Chondrocyte (in vitro differentiated cells): ENCODE data around the gene MAP2K1. TPM values are rescaled to one million over a fixed set of nuclear protein-coding genes. Genes with fewer than 3 reads are reported as not detected.
"Not testable (repeated sequence)": the region's sequence is repeated elsewhere in the genome, so short reads cannot be mapped to it uniquely, and the experiment has no call there.

Source experiments
- DNase-seq: peaks from one replicate; pipeline ENCODE4 v3.0.0; 2021; ENCODE audit warnings: mixed read lengths, low spot score
- H3K27ac Mint-ChIP-seq: one replicate; pipeline ENCODE4 v1.8.0; 2021; ENCODE audit warnings: mild to moderate bottlenecking, moderate library complexity, mixed read lengths; ENCODE audit not compliant: unreplicated experiment
- H3K27me3 Mint-ChIP-seq: 2 replicates; pipeline ENCODE4 v1.8.0; 2021; ENCODE audit warnings: low read depth, mixed read lengths
- H3K36me3 Mint-ChIP-seq: 2 replicates; pipeline ENCODE4 v1.8.0; 2021; ENCODE audit warnings: low read depth, mixed read lengths
- H3K4me1 Mint-ChIP-seq: 2 replicates; pipeline ENCODE4 v1.8.0; 2021; ENCODE audit warnings: low read depth, mild to moderate bottlenecking, mixed read lengths
- H3K4me3 Mint-ChIP-seq: one replicate; pipeline ENCODE4 v1.8.0; 2021; ENCODE audit warnings: mild to moderate bottlenecking, moderate library complexity, mixed read lengths; ENCODE audit not compliant: unreplicated experiment
- H3K9me3 Mint-ChIP-seq: 2 replicates; pipeline ENCODE4 v1.8.0; 2021; ENCODE audit warnings: low read depth, mixed read lengths
- CTCF ChIP-seq: fragments of 200-600 bp; sonication (generic); IDR thresholded peaks from 2 replicates; pipeline ENCODE4 v1.5.0; 2021; ENCODE audit warnings: antibody characterized with exemption, mild to moderate bottlenecking, moderate library complexity
- total RNA-seq: library from RNA; stranded (reverse); gene quantifications from 3 replicates; pipeline ENCODE4 v1.2.1, GENCODE V29; 2021

MAP2K1 gene
- total RNA-seq, 1 donor from 2014 or later: 49.7 TPM

DNA sequence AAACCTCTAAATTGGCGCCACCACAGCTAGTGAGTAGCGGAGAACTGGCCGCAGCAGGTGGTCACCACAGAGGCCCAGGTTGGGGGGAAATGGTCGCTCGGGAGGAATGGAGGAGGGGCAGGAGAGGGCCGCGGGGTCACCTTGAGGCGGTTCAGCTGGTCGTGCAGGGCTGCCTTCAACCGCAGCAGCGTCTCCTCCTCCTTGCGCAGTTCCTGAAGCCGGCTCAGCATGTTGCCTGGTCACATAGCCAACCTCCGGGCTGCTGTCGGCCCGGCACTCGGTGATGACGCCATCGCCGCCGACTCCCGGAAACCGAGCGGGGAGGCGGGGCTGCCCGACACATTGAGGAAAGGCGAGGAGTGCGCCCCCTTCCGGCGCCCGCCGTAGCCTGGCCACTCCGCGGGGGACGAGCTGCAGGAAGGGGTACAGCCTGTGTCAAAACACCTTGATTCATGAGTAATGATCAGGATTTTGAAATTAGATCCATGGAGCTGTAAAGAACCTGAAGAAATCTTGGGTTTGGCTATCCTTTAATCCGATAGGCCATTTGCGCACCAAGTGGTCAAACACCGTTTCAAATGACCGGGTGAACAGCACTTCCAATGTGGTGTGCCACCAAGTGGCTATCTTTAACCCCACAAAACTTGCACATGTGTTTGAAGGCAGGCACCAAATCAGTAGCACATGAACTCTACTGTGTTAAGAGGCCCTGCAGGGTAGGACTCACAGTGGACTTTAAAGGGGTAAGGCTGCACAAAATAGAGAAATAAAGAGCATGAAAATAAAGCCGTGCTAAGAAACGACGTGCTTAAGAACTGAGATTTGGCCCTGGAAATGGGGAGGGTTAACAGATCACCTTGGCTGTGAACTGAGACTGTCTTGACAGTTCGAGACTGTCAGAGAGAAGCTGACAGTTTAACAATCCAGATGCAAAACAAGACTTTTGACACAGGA lies 111.1 kb downstream of the MAP2K1 start, which contains the start of gene SNAPC5:
Gene SNAPC5, minus strand, starts transcription at position 261 of the 954 bp plus-strand sequence. Its CDS starts 31 bp downstream, at position 230.
- no peaks in the 10 kb centered on the region for H3K27me3 Mint-ChIP-seq
- peaks cover 24% of the 10 kb centered on the region for H3K4me1 Mint-ChIP-seq
- DNase-seq: peak; percentile 97
- peak within 1 kb of the TSS; percentile 90 for H3K4me3 Mint-ChIP-seq
- H3K9me3 Mint-ChIP-seq: no peaks in the 10 kb centered on the region
- TF ChIP-seq CTCF: peak; percentile 99
- peak within 1 kb of the TSS; percentile 92 for H3K27ac Mint-ChIP-seq
- peaks cover 36% of the 10 kb centered on the region for H3K36me3 Mint-ChIP-seq

DNA sequence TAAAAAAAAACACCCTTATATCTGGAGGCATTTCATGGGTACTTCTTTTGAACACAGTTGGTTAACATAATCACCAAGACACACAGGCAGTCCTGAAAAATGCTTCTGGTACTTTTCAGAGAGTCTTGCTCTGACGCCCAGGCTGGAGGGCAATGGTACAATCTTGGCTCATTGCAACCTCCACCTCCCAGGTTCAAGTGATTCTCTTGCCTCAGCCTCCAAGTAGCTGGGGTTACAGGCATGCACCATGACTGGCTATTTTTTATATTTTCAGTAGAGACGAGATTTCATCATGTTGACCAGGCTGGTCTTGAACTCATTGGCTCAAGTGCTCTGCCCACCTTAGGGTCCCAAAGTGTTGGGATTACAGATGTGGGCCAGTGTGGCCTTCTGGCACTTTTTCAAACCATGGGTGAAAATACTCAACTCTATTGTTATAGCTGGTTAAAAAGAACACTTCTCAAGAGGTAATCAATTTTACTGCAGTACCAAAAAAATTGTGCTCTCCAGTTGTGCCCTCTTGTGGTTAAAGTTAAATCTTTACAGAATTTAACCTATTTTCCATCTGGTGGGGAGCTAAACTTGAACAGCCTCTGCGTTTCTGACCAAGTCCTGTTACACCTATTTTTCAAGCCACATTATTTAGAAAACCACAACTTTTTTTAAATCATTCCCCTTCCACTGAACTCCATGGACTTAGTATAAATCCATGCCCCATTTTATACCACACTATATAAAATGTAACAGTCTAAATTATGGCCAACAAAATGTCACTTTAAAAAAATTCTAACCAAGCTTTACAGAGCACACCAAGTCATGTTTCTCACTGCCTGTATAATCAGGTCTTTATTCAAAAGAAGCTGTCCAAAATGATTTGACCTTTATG lies 112.0 kb downstream of the MAP2K1 start:
- H3K27ac Mint-ChIP-seq: peak overlapping the region; percentile 92
- H3K27me3 Mint-ChIP-seq: no peaks in the 10 kb centered on the region
- H3K4me3 Mint-ChIP-seq: no peak overlapping the region
- no peaks in the 10 kb centered on the region for H3K9me3 Mint-ChIP-seq
- DNase-seq: no peak
- peaks cover 34% of the 10 kb centered on the region for H3K4me1 Mint-ChIP-seq
- H3K36me3 Mint-ChIP-seq: peaks cover 37% of the 10 kb centered on the region
- TF ChIP-seq CTCF: peak; percentile 78

GRCh38 chr15:66500346-66500745 lies 113.6 kb downstream of the MAP2K1 start:
- H3K27me3 Mint-ChIP-seq, H3K4me3 Mint-ChIP-seq, DNase-seq, H3K9me3 Mint-ChIP-seq: not testable (repeated sequence)
- H3K36me3 Mint-ChIP-seq: peaks cover 38% of the 10 kb centered on the region
- peak overlapping the region; percentile 8 for H3K27ac Mint-ChIP-seq
- H3K4me1 Mint-ChIP-seq: peaks cover 38% of the 10 kb centered on the region

GRCh38 chr15:66502491-66502890 lies 115.8 kb downstream of the MAP2K1 start:
- no peak for DNase-seq
- no peaks in the 10 kb centered on the region for H3K27me3 Mint-ChIP-seq
- peak overlapping the region; percentile 100 for H3K4me3 Mint-ChIP-seq
- H3K4me1 Mint-ChIP-seq: peaks cover 44% of the 10 kb centered on the region
- peak overlapping the region; percentile 100 for H3K27ac Mint-ChIP-seq
- TF ChIP-seq CTCF: no peak
- peaks cover 36% of the 10 kb centered on the region for H3K36me3 Mint-ChIP-seq
- no peaks in the 10 kb centered on the region for H3K9me3 Mint-ChIP-seq

DNA sequence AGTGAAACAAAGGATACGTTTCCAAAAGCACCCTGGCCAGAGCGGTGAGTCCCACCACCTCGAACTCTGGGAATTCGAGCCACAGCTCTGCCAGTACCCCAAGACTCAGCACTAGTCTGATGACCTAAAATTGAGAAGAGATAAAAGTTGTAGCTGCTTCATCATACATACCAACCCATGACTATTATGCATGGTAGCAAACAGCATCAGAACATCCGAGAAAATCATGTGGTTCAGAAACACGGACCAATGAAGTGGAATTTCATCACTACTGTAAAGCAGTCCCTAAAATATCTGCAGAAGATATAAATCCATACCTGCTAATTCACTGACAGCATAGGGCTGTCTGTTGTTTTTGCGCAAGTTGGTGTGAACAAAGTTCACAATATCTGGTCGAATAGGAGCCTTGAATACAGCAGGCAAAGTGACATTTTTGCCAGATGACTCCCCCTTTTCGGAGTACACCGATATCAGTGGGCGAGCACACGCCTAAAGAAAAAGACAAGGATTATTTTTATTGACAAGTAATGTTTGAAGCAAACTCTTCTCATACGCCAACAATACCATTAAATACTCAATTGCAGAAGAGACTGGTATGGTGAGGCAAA lies 116.4 kb downstream of the MAP2K1 start:
- not testable (repeated sequence) for DNase-seq, H3K9me3 Mint-ChIP-seq, H3K27me3 Mint-ChIP-seq
- Mint-ChIP-seq H3K4me1 (peaks cover 39% of the 10 kb centered on the region), H3K36me3 (peaks cover 34% of the 10 kb centered on the region), H3K4me3 (peak overlapping the region; percentile 100), H3K27ac (peak overlapping the region; percentile 100)
